ENCODE data around the gene PROCA1. TPM values are rescaled to one million over a fixed set of nuclear protein-coding genes. Genes with fewer than 3 reads are reported as not detected.

Gene PROCA1
- total and polyA plus RNA-seq, 9 of the 15 experiments (the other 6 are each of a cell fraction or from before 2014, with no cell fraction given): 0.78 to 16.2 (median 5.6) TPM

- TF ChIP-seq STAT5B (CRISPR knock-in tag; IDR thresholded peaks at IDR 0.05): no peak
- no peak for TF ChIP-seq CHD2 (IDR thresholded peaks at IDR 0.05; ENCODE audit: low read depth, low read length)
- no peak for TF ChIP-seq ZBTB12 (CRISPR knock-in tag; IDR thresholded peaks at IDR 0.05)
- TF ChIP-seq HOXB6 (CRISPR knock-in tag; IDR thresholded peaks at IDR 0.05; ENCODE audit: borderline replicate concordance): no peak
- 0 out of 2 replicates have a peak, but pooled peaks have one; percentile 28 for TF ChIP-seq POLR2G (IDR thresholded peaks at IDR 0.05; ENCODE audit: low read depth, low read length)
- no peak for TF ChIP-seq DMBX1 (CRISPR knock-in tag; IDR thresholded peaks at IDR 0.05; ENCODE audit: borderline replicate concordance)
- no peak for TF ChIP-seq SREBF1 (IDR thresholded peaks at IDR 0.05; ENCODE audit: borderline replicate concordance, low read depth, low read length)
Observed at GRCh38 chr17:28755486-28755885, 43.8 kb upstream of the PROCA1 start (continued).

GRCh38 chr17:28751600-28752366, 40.1 kb upstream of the PROCA1 start:
- POLR2A ChIA-PET: interaction anchor here (0.6 to 17.4 kb wide), 20 partner anchors 8 to 187 kb away, joined by 3 to 367 read pairs (median 3); partner anchors contain the start of genes ALDOC, FAM222B, NEK8 and RPL23A

More at GRCh38 chr17:28751600-28752366, 40.1 kb upstream of the PROCA1 start:
- no peak overlapping the region for H2AFZ ChIP-seq (ENCODE audit: low read depth, low read length)
- WGBS (ENCODE audit: insufficient coverage, low coverage, missing lambda C conversion rate): 94% methylated on average over 10 of the region's 10 CpGs
- no peak for TF ChIP-seq RCOR1 (IDR thresholded peaks at IDR 0.05; ENCODE audit: borderline replicate concordance in 1 of 2, low read depth in 2 of 2, low read length in 2 of 2)
- peak; percentile 16; the same call in 1 of the 2 replicates for TF ChIP-seq ZFX (CRISPR knock-in tag; IDR thresholded peaks at IDR 0.05)
- TF ChIP-seq BCOR (IDR thresholded peaks at IDR 0.05): peak; percentile 63
- 0 out of 2 replicates have a peak, but pooled peaks have one; percentile 42 for TF ChIP-seq SUPT5H (IDR thresholded peaks at IDR 0.05)
- TF ChIP-seq SIRT6 (IDR thresholded peaks at IDR 0.05; ENCODE audit: low read depth, low read length): peak; percentile 45
- TF ChIP-seq POLR2H (tag; IDR thresholded peaks at IDR 0.05; ENCODE audit: low read depth): 0 out of 2 replicates have a peak, but pooled peaks have one; percentile 18
- TF ChIP-seq ZNF511 (CRISPR knock-in tag; IDR thresholded peaks at IDR 0.05): no peak
- TF ChIP-seq STAT5B (CRISPR knock-in tag; IDR thresholded peaks at IDR 0.05): no peak
- no peak for TF ChIP-seq CBX3 (IDR thresholded peaks at IDR 0.05; ENCODE audit: borderline replicate concordance in 1 of 2, low read length in 2 of 2)
- no peak for TF ChIP-seq ADNP (tag; IDR thresholded peaks at IDR 0.05)
- no peak for TF ChIP-seq ZNF431 (CRISPR knock-in tag; IDR thresholded peaks at IDR 0.05)
- no peak for TF ChIP-seq SOX6 (IDR thresholded peaks at IDR 0.05)
- peak; percentile 43; the same call in 1 of the 2 replicates for TF ChIP-seq POLR2A (conservative IDR thresholded peaks at IDR 0.05)
- ATAC-seq (no peak), FAIRE-seq (no peak), DNase-seq (ENCODE audit: extremely low read depth in 1 of 4, low spot score in 3 of 4) (no peak)
- no peak overlapping the region; a peak in 1 of 4 replicates for H3K9ac ChIP-seq (ENCODE audit: insufficient read depth in 1 of 2, low read depth in 2 of 2, low read length in 2 of 2)
- BruUV-seq (replicated peaks): no TSS peak
- H3K4me3 ChIP-seq: no peak overlapping the region
- H3K4me1 ChIP-seq (replicated peaks in 1 of 2; ENCODE audit: control insufficient read depth in 2 of 2, insufficient read depth in 2 of 2, low read length in 2 of 2): peaks cover 8 to 22% of the 10 kb centered on the region in 2 experiments; a peak in 4 of 5 replicates
- H3K9me1 ChIP-seq (ENCODE audit: control insufficient read depth, insufficient read depth, low read length): peaks cover 3% of the 10 kb centered on the region
- in situ Hi-C loops (cut with MboI): no loop called here
- intact Hi-C loops (cut with micrococcal nuclease): no loop called here
- H3K27me3 ChIP-seq (ENCODE audit: control insufficient read depth in 2 of 2, insufficient read depth in 2 of 2, low read length in 2 of 2): no peaks in the 10 kb centered on the region
- no peak overlapping the region for H3K27ac ChIP-seq (ENCODE audit: extremely low read depth, low read depth, low read length)
- peaks cover 57% of the 10 kb centered on the region for H3K36me3 ChIP-seq (ENCODE audit: control insufficient read depth, insufficient read depth, low read length)
- peaks cover 7% of the 10 kb centered on the region; the same call in 1 of the 2 replicates for H4K20me1 ChIP-seq (replicated peaks; ENCODE audit: control insufficient read depth, insufficient read depth, low read length)
- CTCF ChIA-PET (ENCODE audit: low intra/inter-chr PET ratio): interaction anchor here (0.7 to 6.8 kb wide), 3 partner anchors 22 to 59 kb away, joined by 3 to 117 read pairs (median 3); partner anchors contain the start of genes NEK8 and TLCD1
- no peaks in the 10 kb centered on the region for H3K9me3 ChIP-seq (replicated peaks; ENCODE audit: control insufficient read depth, insufficient read depth, low read depth, low read length)
- no peak overlapping the region for H3K4me2 ChIP-seq (ENCODE audit: insufficient read depth, low read length)
- peaks cover 32% of the 10 kb centered on the region for H3K79me2 ChIP-seq (ENCODE audit: control insufficient read depth, insufficient read depth, low read length)
